Kidney tubule cell (primary cell): ENCODE measurements around the gene C22orf39.
A peak's percentile ranks its signal among the peaks of the same experiment; 100 is the strongest.
"Not testable (repeated sequence)": the region's sequence is repeated elsewhere in the genome, so short reads cannot be mapped to it uniquely, and the experiment has no call there.

Experiments
- DNase-seq: peaks from one replicate; pipeline ENCODE4 v3.0.0-alpha.2; 2018; ENCODE audit warnings: low spot score

Gene C22orf39

DNA sequence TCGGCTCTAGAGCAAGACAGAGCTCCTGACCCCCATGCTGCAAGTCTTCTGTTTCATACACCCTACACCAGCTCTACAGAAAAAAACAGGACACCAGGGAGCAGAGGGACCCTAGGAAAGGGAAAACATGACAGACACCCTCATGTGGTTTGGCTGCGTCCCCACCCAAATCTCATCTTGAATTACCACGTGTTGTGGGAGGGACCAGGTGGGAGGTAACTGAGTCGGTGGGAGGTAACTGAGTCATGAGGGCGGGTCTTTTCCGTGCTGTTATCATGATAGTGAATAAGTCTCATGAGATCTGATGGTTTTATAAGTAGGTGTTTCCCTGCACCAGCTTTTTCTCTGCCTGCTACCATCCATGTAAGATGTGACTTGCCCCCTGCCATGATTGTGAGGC, 6.6 kb upstream of the C22orf39 start:
- DNase-seq: no peak

DNA sequence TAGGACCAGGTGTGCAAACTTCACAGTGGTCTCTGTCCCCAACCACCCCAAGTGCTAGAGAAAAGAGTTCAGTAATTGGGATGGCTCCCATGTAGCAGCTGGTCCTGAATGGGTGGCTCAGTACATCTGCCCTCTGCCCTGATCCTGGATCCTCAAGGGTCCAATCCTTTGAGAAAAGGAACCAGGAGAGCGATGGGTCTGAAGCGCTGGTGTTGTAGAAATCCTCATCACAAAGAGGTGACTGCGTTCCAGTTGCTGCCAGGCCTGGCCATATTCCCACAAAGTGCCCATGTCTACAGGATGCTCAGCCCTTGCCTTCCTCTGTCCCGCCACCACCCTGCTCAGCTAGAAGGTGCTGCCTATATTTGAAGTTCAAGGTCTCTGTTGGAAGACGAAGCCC, 6.2 kb upstream of the C22orf39 start:
- DNase-seq: no peak

DNA sequence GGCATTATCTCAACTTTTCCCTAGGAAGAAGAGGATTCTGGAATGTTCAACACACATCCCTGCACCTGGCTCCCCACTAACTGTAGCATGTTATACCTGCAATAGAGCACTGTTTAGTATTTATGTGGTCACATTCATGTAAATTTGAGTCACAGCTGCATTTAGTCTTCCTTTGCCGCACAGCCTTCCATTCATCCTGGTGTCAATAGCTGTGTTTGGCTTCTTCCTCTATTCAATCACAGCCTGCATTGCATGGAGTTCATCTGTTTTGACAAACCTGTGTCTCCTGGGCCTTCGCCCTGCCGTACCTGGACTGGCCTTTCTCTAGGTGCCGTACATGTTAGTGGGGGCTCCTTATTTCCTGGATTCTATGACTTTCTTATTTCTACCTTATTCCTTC, 4.1 kb upstream of the C22orf39 start:
- no peak for DNase-seq

DNA sequence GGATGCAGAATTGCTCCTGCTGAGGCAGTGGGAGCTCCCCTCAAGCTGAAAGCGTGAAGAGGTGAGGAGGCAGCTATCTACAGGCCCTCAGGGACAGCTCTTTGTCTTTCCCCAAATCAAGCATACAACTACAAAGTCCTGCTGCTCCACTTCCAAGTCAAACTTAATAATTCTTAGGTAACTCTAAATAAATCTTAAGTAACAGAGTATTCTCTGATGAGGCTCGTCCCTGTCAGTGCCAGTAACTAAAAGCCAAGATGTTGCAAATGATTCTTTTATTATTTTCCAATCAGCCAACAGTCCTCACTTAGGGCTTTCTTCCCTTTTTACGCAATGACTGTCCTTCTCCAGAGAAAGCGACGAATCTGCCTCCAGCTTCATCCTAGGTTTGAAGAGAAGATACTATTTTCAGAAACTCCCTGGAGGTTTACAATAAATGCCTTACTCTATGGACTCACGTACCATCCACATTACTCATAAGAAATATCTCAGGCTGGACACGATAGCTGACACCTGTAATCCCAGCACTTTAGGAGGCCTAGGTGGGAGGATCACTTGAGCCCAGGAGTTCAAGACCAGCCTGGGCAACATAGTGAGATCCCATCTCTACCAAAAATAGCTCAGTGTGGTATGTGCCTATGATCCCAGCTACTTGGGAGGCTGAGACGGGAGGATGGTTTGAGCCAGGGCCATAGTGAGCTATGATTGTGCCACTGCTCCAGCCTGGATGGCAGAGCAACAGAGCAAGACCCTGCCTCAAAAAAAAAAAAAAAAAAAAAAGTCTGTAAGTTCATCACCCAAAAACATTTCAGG, 3.1 kb upstream of the C22orf39 start:
- DNase-seq: no peak

DNA sequence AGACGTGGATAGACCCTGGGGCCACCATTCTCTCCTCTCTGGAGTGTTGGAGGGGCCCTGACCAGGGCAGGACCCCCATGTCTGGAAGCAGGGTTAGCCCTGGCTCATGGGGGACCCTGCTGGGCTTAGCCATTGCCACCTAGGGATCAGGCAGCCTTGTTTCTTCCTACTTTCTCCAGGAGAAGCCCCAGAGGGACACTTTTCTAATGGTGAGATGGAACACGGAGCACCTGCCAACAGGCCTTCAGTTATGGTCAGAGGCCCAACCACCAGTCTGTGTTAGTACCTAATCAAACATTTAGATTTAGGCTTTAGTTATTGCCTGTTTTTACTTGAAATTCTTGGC, 1.9 kb upstream of the C22orf39 start:
- DNase-seq: no peak

DNA sequence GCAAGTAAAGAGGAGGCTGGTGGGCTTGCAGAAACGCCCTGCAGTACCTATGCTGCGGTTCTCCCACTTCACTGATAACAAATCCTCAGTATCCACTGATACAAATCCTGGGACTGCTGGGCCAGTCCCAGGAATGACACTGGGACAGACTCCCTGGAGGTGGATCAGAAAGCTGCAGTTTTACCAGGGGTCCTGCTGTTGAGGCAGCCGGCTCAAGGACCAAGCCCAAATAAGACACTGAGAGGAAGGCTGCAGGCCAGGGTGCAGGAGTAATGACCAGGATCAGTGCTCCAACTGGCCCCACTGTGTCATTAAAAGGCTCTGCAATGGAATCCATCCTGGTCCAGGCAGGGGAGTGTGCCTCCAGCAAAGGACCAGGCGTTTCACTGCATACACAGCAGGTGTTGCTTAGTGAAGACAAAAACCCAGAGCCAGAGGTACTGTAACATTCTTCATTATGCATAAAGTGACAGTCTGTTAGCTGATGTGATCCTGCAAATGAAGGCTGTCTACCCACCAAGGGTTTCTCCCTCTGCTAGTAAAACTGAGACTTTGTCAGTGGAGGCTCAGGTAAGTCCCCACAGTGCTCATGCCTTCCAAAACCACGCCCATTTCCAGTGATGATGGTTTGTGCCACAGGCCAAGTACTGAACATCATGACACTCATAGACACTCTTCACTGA, 1.4 kb upstream of the C22orf39 start:
- DNase-seq: no peak

DNA sequence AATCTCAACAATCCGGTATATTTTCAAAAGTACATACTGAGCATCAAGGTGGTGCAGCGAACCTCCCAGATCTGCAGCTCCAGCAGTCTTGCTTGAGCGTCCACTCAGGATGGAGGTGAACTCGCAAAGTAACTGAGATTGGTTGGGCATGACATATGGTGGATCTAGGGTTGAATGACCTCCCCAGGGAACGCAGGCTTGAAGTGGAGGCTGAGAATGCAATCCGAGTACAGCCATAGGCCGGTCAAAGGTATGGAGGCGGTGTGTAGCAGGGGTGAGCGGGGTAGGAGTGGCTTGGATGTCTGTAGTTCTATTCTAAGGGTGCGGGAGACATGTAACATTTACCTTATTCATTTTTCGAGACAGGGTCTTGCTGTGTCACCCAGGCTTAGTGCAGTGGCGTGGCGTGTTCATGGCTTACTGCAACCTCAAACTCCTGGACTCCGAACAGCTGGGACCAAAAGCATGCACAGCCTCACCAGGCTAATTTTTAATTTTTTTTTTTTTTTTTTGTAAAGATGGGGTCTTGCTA, 631 bp upstream of the C22orf39 start:
- peak; percentile 49 for DNase-seq

DNA sequence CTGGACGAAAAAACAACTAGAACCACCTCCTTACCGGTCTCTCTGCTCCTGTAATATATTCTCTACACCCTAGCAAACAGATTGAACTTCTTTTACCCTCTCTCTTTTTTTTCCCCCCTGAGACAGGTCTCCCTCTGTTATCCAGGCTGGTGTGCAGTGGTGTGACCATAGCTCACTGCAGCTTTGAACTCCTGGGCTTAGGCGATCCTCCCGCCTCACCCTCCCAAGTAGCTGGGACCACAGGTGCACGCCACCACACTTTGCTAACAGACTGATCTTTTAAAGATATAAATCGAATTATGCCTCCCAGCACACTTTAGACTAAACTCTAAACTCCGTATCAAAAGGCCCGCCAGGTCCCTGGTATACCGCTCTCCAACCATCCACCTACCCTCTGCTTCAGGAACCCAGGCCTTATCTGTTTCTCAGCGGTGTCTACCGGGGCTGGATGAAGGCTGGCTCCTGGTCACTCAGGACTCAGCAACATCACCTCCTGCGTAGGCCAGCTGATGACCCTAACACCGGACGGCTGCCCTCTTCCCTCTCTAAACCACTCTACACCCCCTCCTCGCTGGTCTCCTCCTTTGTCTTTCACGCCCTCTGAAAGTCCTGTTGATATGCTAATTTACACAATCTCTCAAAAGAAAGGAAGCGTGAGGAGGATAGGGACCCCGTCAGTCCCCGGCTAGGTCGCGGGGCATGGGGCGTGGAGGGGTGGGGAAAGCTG, 745 bp downstream of the C22orf39 start:
- peak; percentile 9 for DNase-seq

DNA sequence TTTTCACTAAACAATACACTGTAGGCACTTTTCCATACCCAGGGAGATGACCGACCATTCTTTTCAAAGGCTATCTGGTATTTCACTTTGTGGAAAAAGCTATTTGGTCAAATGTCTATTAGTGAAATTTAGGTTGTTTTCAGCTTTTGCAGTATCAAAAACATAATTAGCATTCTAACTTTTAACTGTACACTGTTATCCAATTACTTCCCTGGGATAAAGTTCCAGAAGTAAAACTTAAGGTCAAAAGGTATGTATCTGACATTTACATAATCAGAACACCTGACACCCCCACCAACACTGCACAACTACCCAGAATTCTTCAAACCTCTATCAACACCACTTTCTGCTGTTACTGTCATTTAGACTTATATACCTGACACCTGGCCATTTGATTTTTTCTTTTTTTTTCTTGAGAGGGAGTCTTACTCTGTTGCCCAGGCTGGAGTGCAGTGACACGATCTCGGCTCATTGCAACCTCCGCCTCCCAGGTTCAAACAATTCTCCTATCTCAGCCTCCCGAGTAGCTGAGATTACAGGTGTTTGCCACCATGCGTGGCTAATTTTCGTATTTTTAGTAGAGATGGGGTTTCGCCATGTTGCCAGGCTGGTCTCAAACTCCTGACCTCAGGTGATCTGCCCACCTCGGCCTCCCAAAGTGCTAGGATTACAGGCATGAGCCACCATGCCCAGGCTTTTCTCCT, 2.1 kb downstream of the C22orf39 start:
- DNase-seq: not testable (repeated sequence)

DNA sequence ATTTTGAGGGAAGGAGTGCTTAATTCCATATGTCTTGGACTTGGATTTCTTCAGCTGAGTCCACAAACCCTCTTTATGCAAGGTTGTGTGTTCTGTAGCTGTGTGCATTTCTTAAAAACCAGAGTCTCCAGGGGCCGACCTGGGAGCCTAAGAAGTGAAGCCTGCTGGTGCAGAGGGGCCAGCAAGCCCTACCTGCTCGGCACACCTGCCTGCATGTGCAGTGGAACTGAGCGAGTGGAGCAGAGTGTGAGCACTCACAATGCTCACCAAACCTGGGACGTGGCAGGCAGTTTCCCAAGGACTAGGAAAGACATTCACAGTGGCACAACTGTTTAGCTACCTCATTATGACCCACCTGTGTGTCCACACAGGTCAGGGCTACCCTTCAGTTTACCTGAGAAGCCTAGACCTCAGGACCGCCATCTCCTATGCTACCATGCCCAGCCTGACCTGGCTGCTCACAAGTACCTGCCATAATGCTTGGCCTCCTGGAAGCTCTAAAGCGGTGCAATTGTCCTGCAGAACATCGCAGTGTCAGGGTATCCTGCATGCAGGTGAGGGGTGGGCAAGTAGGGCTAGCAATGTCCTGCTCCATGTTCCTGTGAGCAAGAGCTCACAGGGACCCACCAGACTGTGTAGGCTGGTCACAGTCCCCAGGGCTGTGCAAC, 3.8 kb downstream of the C22orf39 start:
- DNase-seq: no peak

DNA sequence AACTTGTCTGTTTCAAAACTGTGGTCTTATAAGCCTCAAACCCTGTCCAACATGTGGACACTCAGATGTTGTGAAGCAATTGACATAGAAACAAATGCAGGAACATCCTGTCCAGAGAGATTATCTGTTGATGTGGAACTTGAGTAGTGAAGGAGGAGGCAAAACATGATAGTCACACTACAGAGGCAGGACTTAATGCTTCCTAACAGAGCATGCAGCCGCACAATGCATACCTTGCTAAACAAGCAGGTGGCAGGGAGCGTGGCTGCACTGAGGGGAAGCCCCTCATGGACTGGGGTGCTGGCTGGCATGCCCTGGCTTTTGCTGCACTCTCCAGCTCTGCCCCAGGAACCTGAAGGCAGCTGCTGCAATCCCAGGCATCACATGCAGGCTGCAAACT, 5.3 kb downstream of the C22orf39 start:
- no peak for DNase-seq

DNA sequence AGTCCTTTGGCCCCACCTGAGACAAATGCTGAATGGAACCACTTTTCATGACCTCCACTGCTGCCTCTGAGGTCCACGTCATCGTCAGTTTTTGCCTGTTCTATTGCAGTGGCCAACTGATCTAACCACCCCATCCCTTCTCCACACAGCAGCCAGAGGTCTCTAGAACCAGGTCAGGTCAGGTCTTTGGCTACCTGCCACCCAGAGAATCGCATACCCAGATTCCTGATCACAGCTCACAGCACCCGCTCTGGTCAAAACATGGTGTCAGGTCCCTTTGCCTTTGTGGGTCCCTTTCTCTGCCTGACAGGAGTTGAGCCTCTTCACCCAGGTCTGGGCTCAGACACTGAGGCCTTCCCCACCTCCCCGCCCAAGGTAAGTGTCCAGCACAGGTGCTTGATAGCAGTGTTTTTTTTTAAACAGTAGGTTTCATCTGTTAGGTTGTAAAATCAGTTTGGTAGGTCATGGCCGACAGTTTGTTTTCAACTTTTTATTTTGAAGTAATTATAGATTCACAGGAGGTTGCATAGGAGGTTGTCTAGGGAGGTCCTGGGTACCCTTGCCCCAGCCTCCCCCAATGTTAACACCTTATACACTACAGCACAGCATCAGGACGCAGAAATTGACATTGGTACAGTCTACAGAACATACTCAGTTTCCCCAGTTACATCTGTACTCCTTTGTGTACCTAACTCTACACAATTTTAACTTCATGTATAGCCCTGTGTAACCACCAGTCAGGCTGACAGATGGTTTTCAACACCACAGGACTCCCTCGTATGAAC, 6.9 kb downstream of the C22orf39 start:
- DNase-seq: no peak

DNA sequence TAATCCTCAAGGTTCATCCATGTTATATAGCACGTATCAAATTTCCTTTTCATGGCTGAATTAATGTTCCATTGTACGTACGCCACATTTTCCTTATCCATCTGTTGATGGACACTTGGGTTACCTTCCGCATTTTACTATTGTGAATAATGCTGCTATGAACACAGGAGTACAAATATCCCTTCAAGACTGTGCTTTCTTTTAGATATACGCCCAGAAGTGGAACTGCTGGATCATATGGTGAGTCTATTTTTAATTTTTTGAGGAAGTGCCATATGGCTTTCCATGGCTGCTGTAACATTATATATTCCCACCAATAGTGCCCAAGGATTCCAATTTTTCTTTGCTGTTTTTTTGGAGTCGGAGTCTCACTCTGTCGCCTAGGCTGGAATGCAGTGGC, 9.2 kb downstream of the C22orf39 start:
- no peak for DNase-seq

DNA sequence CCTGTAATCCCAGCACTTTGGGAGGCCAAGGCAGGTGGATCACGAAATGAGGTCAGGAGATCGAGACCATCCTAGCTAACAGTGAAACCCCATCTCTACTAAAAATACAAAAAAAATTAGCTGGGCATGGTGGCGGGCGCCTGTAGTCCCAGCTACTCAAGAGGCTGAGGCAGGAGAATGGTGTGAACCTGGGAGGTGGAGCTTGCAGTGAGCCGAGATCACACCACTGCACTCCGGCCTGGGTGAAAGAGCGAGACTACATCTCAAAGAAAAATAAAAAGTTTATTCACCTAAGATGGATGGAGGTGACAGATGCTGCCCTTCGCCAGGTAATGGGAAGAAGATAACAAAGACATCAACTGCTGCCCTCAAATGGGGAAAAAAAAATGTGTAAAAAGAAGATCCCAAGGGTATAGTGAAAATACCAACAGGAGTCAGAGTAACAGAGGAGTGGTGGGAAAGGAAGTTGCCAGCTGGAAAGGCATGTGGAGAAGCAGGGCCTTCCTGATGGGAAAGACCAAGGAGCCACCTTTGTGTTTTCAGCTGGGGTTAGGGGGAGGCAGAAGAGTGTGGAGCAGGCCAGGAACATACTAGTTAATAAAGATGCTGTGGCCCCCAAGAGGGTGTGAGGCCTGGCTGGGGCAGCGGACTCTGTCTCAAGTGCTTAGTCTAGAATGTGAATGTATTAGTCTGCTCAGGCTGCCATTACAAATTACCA, 10.9 kb downstream of the C22orf39 start:
- not testable (repeated sequence) for DNase-seq

DNA sequence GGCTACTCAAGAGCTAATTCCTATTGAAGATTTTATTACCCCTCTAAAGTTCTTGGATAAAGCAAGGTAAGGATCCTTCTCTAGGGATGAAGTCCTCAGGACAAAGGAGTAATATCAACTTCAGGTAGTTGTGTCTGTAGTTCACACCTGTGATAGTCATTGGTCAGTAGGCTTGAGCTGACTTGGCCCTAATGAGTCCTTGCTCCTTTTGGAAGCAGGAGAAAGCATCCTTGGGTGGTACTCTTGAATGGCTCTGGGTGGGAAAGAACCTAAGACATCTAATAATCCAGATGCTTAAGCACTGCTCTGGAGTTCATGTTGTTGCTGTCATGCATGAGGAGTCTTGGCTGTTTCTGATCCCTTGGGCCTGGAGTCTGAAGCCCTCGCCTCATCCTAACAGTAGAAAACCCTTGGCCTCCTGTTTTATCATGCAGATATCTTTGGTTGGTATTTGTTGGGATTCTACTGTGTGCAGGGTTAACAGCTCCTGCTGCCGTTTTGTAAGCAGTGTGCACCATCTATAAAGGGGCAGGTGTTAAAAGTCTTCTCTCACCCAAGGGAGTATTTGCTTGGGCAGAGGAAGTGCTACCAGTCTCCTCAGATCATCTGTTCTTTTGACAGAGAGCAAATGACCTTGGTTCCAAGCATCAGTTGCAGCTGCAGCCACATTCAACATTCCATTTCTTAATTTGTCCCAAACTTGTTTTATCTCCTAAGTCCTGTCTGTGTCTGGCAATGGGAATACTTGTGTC, 12.5 kb downstream of the C22orf39 start:
- no peak for DNase-seq

DNA sequence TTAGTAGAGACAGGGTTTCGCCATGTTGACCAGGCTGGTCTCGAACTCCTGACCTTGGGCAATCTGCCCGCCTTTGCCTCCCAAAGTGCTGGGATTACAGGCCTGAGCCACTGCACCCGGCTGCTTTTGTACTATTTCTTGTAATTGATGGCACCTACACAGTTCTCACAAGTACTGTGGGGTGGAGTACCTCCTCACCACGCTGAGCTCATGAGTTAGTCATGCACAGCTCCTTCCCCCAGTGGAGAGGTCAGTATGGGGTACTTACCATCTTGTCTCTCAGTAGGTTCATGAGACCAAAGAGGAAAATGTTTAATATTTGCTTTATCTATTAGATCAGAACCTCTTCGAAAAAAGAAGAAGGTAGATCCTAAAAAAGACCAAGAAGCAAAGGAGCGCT, 13.1 kb downstream of the C22orf39 start:
- peak; percentile 50 for DNase-seq

DNA sequence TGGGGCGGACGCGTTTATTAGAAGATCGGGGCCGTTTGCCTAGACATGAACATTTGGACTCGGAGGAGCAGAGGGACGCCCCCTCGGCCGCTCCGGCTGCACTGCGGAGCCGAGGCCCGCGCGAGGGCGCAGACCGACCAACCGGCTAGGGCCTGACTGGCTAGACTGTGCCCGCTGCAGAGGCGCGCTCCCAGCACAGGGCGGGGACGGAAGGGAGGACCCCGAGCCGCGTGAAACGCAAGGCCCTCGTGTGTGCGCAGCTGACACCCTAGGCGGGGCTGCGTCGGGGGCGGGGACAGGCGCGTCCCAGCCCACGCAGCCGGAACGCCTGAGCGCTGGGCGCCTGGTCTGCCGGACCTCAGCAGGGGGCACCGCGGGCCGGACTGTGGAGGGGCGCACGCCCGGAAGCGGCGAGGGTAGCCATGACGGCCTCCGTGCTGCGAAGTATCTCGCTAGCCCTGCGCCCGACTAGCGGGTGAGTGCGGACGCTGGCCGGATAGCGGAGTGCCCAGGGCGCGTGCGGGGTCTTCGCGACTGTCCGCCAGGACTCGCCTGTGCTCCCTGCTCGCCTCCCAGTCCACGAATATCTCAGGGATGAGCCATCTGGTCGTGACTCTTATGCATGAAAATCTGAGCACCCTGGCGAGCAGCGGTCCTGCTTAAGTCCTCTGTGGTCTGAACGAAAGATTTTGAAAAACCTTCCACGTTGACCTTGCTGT, 15.2 kb downstream of the C22orf39 start, which contains the start of gene MRPL40:
Gene MRPL40 (plus strand): TSS at position 413 of the 719 bp plus-strand sequence. CDS start 10 bp downstream, at position 423.
- peak; percentile 95 for DNase-seq

DNA sequence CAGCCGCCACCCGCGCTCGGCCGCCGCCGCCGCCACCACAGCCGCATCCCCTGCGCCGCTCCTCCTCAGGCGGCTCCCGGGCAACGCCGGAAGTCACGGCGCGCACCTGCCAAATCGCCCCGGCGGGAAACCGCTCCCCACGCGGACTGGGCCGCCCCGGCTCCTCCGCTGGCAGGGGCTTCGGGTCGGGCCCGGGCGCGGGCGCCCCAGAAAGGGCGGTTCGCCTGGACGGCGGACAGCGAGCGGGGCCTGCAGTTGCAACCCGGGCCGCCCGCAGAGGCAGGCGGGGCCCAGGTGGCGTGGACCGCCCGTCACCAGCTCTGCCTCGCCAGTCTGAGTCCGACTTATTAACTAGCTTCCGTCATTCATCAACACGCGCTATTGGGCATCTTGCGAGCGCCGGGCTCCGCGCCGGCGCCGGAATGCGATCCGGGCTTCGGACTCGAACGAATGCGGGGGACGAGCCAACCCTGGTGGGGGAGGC, 15.8 kb downstream of the C22orf39 start, which contains the start of gene HIRA:
Gene HIRA (minus strand): TSS at position 85 of the 484 bp plus-strand sequence. CDS start 257 bp downstream, outside the sequence.
- peak; percentile 80 for DNase-seq
